HEK293T (cell line): Measurements from ENCODE around the gene ARL1.

Experiments used
- CTBP1 ChIP-seq: fragments of 450-650 bp; IDR thresholded peaks from 2 replicates; pipeline ENCODE4 v1.6.1; 2016; ENCODE audit warnings: borderline replicate concordance
- FOXA1 ChIP-seq: fragments of 450-650 bp; IDR thresholded peaks from 2 replicates; pipeline ENCODE4 v1.6.1; 2016; ENCODE audit warnings: mild to moderate bottlenecking
- SP1 ChIP-seq: fragments of 450-650 bp; IDR thresholded peaks from 2 replicates; pipeline ENCODE4 v1.6.1; 2017
- TARDBP ChIP-seq: fragments of 450-650 bp; IDR thresholded peaks from 2 replicates; pipeline ENCODE4 v1.6.1; 2016

- TF ChIP-seq SP1 (no peak), FOXA1 (no peak), TARDBP (no peak), CTBP1 (no peak)
Measured at GRCh38 chr12:101361455-101361854, 46.1 kb downstream of the ARL1 start.
